HepG2 (cell line): Measurements from ENCODE around the gene MTURN.

Experiments used
- PHB2 ChIP-seq: fragments of 450-650 bp; IDR thresholded peaks from 2 replicates; pipeline ENCODE4 v1.6.1; 2018; ENCODE audit not compliant: partially characterized antibody
- RBAK ChIP-seq: sonication (generic); formaldehyde crosslinking; IDR thresholded peaks from 2 replicates; pipeline ENCODE4 v1.5.1; 2020; ENCODE audit warnings: mild to moderate bottlenecking, missing genetic modification reagents
- SIN3A ChIP-seq: IDR thresholded peaks from 2 replicates; pipeline ENCODE4 v1.6.1; 2011; ENCODE audit warnings: low read depth, mild to moderate bottlenecking, control low read depth, low read length, borderline replicate concordance
- ZFP36L2 ChIP-seq: sonication (generic); formaldehyde crosslinking; IDR thresholded peaks from 2 replicates; pipeline ENCODE4 v1.4.0; 2020; ENCODE audit warnings: missing genetic modification reagents
- ZMYM4 ChIP-seq: sonication (generic); formaldehyde crosslinking; IDR thresholded peaks from 2 replicates; pipeline ENCODE4 v1.8.1; 2023; ENCODE audit warnings: mild to moderate bottlenecking, missing genetic modification reagents
- ZNF543 ChIP-seq: sonication (generic); formaldehyde crosslinking; IDR thresholded peaks from 2 replicates; pipeline ENCODE4 v1.4.0; 2020; ENCODE audit warnings: mild to moderate bottlenecking, missing genetic modification reagents
- ZNF670 ChIP-seq: sonication (generic); formaldehyde crosslinking; IDR thresholded peaks from 2 replicates; pipeline ENCODE4 v1.8.0; 2022; ENCODE audit warnings: mild to moderate bottlenecking, missing genetic modification reagents, borderline replicate concordance

- no peak for TF ChIP-seq SIN3A
- no peak for TF ChIP-seq ZMYM4 (CRISPR knock-in tag)
- no peak for TF ChIP-seq PHB2
- no peak for TF ChIP-seq ZFP36L2 (CRISPR knock-in tag)
- TF ChIP-seq ZNF670 (CRISPR knock-in tag), result no peak
- no peak for TF ChIP-seq ZNF543
- TF ChIP-seq RBAK (CRISPR knock-in tag), result no peak
Measured at GRCh38 chr7:30104157-30104556, 30.6 kb upstream of the MTURN start.
